Measurements from ENCODE around the gene TBXAS1. TPM values are rescaled to one million over a fixed set of nuclear protein-coding genes. Genes with fewer than 3 reads are reported as not detected.

TBXAS1 gene
- total and polyA plus RNA-seq, 2 donors from 2014 or later = 14.2 to 33.6 TPM

DNA sequence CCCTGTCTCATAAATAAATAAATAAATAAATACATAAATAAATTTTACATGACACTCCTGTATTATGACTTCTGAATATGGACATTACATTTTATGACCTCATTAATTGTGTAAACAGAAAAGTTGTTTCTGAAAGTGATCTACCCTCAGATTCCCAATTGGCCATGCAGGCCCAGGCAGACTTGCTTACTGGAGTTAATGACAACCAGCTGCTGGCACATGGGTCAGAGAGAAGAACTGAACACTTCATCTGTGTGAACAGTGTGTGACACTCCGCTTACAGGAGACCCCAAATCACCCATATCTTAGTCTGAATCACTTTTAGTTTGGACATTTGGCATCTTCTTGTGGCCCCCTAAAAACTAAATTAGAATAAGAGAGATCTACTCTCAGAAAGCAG is 202.3 kb downstream of the TBXAS1 start:
- TF ChIP-seq, protein P1, sequence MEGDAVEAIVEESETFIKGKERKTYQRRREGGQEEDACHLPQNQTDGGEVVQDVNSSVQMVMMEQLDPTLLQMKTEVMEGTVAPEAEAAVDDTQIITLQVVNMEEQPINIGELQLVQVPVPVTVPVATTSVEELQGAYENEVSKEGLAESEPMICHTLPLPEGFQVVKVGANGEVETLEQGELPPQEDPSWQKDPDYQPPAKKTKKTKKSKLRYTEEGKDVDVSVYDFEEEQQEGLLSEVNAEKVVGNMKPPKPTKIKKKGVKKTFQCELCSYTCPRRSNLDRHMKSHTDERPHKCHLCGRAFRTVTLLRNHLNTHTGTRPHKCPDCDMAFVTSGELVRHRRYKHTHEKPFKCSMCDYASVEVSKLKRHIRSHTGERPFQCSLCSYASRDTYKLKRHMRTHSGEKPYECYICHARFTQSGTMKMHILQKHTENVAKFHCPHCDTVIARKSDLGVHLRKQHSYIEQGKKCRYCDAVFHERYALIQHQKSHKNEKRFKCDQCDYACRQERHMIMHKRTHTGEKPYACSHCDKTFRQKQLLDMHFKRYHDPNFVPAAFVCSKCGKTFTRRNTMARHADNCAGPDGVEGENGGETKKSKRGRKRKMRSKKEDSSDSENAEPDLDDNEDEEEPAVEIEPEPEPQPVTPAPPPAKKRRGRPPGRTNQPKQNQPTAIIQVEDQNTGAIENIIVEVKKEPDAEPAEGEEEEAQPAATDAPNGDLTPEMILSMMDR (IDR thresholded peaks at IDR 0.05; ENCODE audit: borderline replicate concordance, extremely low read depth, insufficient read depth) = no peak
- no peaks in the 10 kb centered on the region for H3K27me3 ChIP-seq (ENCODE audit: control insufficient read depth, insufficient read depth, low read length)
- no peak overlapping the region for H3K27ac ChIP-seq (ENCODE audit: low read depth in 2 of 2, low read length in 2 of 2)
- H3K4me3 ChIP-seq (ENCODE audit: low read length in 3 of 3) = no peak overlapping the region
- H3K9ac ChIP-seq (ENCODE audit: low read length in 3 of 3) = no peak overlapping the region
- no peaks in the 10 kb centered on the region for H3K4me1 ChIP-seq (ENCODE audit: control insufficient read depth in 2 of 3, insufficient read depth in 2 of 3, low read depth in 1 of 3, low read length in 3 of 3)
- no peaks in the 10 kb centered on the region for H3K9me3 ChIP-seq (ENCODE audit: control insufficient read depth in 2 of 3, insufficient read depth in 1 of 3, low read length in 3 of 3)
- FAIRE-seq (no peak), DNase-seq (peak in 1 of 5 donors; percentile 19)
- intact Hi-C loops (cut with DNase I) = no loop called here
- peaks cover 0 to 9% (median 7%) of the 10 kb centered on the region in 3 donors for H3K36me3 ChIP-seq (ENCODE audit: control insufficient read depth in 2 of 3, insufficient read depth in 3 of 3, low read length in 3 of 3)

DNA sequence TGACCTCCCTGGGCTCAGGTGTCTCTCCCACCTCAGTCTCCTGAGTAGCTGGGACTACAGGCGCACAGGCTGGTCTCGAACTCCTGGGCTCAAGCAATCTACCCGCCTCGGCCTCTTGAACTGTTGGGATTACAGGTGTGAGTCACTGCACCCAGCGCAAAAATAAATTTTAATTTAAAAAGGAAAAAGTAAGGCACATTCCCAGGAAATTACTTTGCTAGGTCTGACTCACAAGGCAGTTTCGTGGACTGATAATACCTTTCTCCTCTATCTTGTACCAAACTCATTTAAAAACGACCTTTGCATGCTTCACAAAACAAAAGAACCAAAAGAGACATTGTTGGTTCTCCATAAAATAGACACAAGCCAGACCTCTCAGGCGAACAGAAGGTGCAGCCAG is 204.0 kb downstream of the TBXAS1 start:
- Histone ChIP-seq H3K4me1 (ENCODE audit: control insufficient read depth in 2 of 3, insufficient read depth in 2 of 3, low read depth in 1 of 3, low read length in 3 of 3) (no peaks in the 10 kb centered on the region), H3K36me3 (ENCODE audit: control insufficient read depth in 2 of 3, insufficient read depth in 3 of 3, low read length in 3 of 3) (peaks cover 0 to 14% (median 11%) of the 10 kb centered on the region in 3 donors), H3K27me3 (ENCODE audit: control insufficient read depth, insufficient read depth, low read length) (no peaks in the 10 kb centered on the region), H3K9ac (ENCODE audit: low read length in 3 of 3) (no peak overlapping the region), H3K27ac (ENCODE audit: low read depth in 2 of 2, low read length in 2 of 2) (no peak overlapping the region), H3K4me3 (ENCODE audit: low read length in 3 of 3) (no peak overlapping the region), H3K9me3 (ENCODE audit: control insufficient read depth in 2 of 3, insufficient read depth in 1 of 3, low read length in 3 of 3) (no peaks in the 10 kb centered on the region)
- no peak for DNase-seq
- intact Hi-C loops (cut with DNase I) = no loop called here
- TF ChIP-seq, protein P1 (IDR thresholded peaks at IDR 0.05; ENCODE audit: borderline replicate concordance, extremely low read depth, insufficient read depth) = no peak
- no peak for FAIRE-seq

DNA sequence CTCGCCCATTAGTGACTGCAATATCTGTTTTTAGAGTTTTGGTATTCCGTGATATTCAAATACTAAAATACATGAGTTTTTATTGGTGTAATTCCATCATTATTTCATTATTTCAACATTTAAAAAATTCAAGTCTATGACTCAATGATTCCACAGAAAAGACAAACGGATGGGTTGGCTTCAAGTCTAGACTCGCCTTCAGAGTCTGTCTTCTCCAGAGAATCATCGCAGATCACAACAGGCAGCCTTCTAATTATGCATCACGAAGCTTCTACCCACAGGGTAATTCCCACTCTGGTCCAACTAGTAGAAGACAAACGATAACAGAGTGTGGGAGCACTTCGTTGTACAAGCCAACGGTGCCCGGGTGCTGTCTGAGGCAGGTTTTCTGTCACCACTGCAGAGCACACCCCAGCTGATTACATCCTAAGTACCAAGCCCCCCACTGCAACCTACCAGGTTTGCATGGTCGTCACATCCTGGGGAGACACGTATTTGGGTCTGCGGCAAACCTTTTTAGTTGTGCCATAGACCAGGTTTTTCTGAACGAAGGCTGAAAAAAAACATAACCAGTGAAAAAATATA is 204.8 kb downstream of the TBXAS1 start:
- DNase-seq (no peak), FAIRE-seq (no peak)
- H3K27ac ChIP-seq (ENCODE audit: low read depth in 2 of 2, low read length in 2 of 2) = no peak overlapping the region
- TF ChIP-seq, protein P1 (IDR thresholded peaks at IDR 0.05; ENCODE audit: borderline replicate concordance, extremely low read depth, insufficient read depth) = no peak
- H3K27me3 ChIP-seq (ENCODE audit: control insufficient read depth, insufficient read depth, low read length) = no peaks in the 10 kb centered on the region
- no peak overlapping the region for H3K4me3 ChIP-seq (ENCODE audit: low read length in 3 of 3)
- H3K4me1 ChIP-seq (ENCODE audit: control insufficient read depth in 2 of 3, insufficient read depth in 2 of 3, low read depth in 1 of 3, low read length in 3 of 3) = no peaks in the 10 kb centered on the region
- no peaks in the 10 kb centered on the region for H3K9me3 ChIP-seq (ENCODE audit: control insufficient read depth in 2 of 3, insufficient read depth in 1 of 3, low read length in 3 of 3)
- peaks cover 0 to 14% (median 11%) of the 10 kb centered on the region in 3 donors for H3K36me3 ChIP-seq (ENCODE audit: control insufficient read depth in 2 of 3, insufficient read depth in 3 of 3, low read length in 3 of 3)
- intact Hi-C loops (cut with DNase I) = no loop called here
- H3K9ac ChIP-seq (ENCODE audit: low read length in 3 of 3) = no peak overlapping the region

DNA sequence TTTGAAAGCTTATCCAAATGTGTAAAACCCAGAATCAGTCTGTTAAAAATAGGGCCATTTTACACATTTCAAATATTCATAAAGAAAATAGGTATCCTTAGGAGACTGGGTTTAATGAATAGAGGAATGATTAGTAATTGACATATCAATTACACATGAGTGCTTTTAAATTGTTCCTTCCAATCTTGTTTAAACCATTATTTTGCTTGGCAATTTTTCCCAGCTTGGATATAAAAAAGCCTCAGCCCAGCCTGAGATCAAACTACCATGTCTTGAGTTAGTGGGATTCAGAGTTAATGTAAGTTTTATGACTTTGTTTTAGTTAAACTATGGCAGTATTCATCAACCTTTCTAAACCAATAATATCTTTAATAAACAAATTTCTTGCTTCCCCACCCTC is 205.4 kb downstream of the TBXAS1 start:
- Histone ChIP-seq H3K36me3 (ENCODE audit: control insufficient read depth in 2 of 3, insufficient read depth in 3 of 3, low read length in 3 of 3) (peaks cover 0 to 14% (median 11%) of the 10 kb centered on the region in 3 donors), H3K4me1 (ENCODE audit: control insufficient read depth in 2 of 3, insufficient read depth in 2 of 3, low read depth in 1 of 3, low read length in 3 of 3) (peaks cover 0 to 2% (median 0%) of the 10 kb centered on the region in 3 donors), H3K9ac (ENCODE audit: low read length in 3 of 3) (no peak overlapping the region), H3K27me3 (ENCODE audit: control insufficient read depth, insufficient read depth, low read length) (no peaks in the 10 kb centered on the region), H3K4me3 (ENCODE audit: low read length in 3 of 3) (no peak overlapping the region), H3K27ac (ENCODE audit: low read depth in 2 of 2, low read length in 2 of 2) (no peak overlapping the region), H3K9me3 (ENCODE audit: control insufficient read depth in 2 of 3, insufficient read depth in 1 of 3, low read length in 3 of 3) (no peaks in the 10 kb centered on the region)
- no peak for DNase-seq
- intact Hi-C loops (cut with DNase I) = no loop called here
- TF ChIP-seq, protein P1 (IDR thresholded peaks at IDR 0.05; ENCODE audit: borderline replicate concordance, extremely low read depth, insufficient read depth) = no peak
- no peak for FAIRE-seq

Data from kidney (tissue), 14 donors.